Measurements from ENCODE around the gene HSP90B1.

HSP90B1 gene

GRCh38 chr12:103978384-103978982 is 48.3 kb downstream of the HSP90B1 start:
- no peak for DNase-seq (ENCODE audit: low read depth)

GRCh38 chr12:103986829-103987228 is 56.6 kb downstream of the HSP90B1 start:
- no peak for DNase-seq (ENCODE audit: low read depth)

- DNase-seq (ENCODE audit: low read depth): no peak
Measured at GRCh38 chr12:103994235-103994634, 64.0 kb downstream of the HSP90B1 start.

- no peak for DNase-seq (ENCODE audit: low read depth)
Measured at GRCh38 chr12:103996595-103996994, 66.4 kb downstream of the HSP90B1 start.

GRCh38 chr12:103997286-103997900 is 67.2 kb downstream of the HSP90B1 start:
- no peak for DNase-seq (ENCODE audit: low read depth)

Data from fibroblast of the conjunctiva (primary cell).